Left cardiac atrium (tissue), 4 donors: Measurements from ENCODE around the gene APOM. TPM values are rescaled to one million over a fixed set of nuclear protein-coding genes. Genes with fewer than 3 reads are reported as not detected.
A peak's percentile ranks its signal among the peaks of the same experiment; 100 is the strongest.

ENCODE experiments used
- ATAC-seq, 2 donors: fragments of 200-7000 bp; cut with Tn5 transposase; one replicate each; pipeline ENCODE4 v1.9.1; 2020; ENCODE audit warnings: mild to moderate bottlenecking in 2 of 2, moderate library complexity in 2 of 2
- DNase-seq: peaks from one replicate; pipeline ENCODE4 v3.0.0-alpha.2; 2020
- intact Hi-C, 2 donors: fragments of 100-400 bp; cut with DNase I; formaldehyde crosslinking; loops; one replicate each; pipeline versions ENCODE4 v1.14.1 to v1.15.1; 2022 to 2023
- total RNA-seq, 2 donors: library from RNA; stranded (reverse); fragmentation: NEBNext Ultra II Directional; extraction: Animal tissue kit (Norgen Biotek cat#: 25700); gene quantifications; one replicate each; pipeline ENCODE4 v1.2.1, GENCODE V29; 2021
- donor health status: DM: no; HTN: yes; CAD: no.
- donor health status: DM: no; HTN: yes; CAD: no; lungs with severe emphysema.
- donor health status: DM: yes; HTN: yes; CAD: no.
- donor health status: Dilated cardiomyopathy.

Gene APOM
- total RNA-seq, 2 donors from 2014 or later = 1.4 to 1.7 TPM

DNA sequence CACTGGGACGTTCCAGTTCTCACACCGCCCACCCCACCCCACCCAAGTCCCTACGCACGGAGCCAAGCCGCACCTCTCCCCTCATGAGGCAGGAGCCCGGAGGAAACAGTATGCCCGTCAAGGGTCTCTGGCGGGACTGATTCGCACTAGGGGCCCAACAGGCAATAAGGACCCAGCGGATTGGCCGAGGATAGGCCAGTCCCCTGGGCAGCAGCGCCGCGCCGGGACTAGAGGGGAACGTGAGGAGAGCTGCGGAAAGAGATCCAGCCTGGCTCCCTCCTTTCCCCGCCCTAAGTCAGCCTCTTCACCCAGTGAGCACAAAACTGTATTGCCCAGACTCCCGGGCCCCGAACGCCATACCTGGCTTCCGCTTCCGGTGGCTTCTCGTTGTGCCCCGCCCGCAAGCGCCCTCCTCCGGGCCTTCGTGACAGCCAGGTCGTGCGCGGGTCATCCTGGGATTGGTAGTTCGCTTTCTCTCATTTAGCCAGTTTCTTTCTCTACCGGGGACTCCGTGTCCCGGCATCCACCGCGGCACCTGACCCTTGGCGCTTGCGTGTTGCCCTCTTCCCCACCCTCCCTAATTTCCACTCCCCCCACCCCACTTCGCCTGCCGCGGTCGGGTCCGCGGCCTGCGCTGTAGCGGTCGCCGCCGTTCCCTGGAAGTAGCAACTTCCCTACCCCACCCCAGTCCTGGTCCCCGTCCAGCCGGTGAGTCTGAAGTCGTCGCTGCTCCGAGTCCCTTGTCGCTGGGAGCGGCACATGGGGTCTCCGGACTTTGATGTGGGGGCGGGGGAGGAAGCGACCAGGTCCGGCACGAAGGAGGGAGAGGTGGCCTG is 10.0 kb downstream of the APOM start, which contains the start of gene CSNK2B:
Gene CSNK2B (plus strand): TSS at position 580 of the 836 bp plus-strand sequence. CDS start 752 bp downstream, outside the sequence.
- intact Hi-C loops = no loop called here
- ATAC-seq = peak; percentile 91 to 93
- DNase-seq = peak; percentile 99

DNA sequence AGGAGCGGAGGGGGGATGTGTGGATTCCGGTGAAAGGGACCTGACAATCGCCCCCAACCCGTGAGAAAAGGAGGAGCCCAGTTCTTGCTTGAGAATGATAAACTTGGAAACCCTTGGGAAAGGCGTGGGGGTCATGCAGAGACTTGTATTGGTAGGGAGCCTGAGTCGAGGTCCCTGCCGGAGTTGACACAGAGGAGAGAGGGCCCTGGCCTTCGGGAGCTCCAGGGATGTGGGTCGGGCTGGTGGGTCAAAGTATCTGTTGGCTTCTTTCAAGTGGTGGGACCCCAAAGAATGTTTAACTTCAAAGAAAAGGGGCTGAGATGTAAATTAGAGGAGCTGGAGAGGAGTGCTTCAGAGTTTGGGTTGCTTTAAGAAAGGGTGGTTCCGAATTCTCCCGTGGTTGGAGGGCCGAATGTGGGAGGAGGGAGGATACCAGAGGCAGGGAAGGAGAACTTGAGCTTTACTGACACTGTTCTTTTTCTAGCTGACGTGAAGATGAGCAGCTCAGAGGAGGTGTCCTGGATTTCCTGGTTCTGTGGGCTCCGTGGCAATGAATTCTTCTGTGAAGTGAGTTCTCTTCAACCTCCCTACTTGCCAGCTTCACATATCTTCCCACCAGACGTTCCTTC is 10.8 kb downstream of the APOM start:
- DNase-seq (no peak), ATAC-seq (no peak)
- intact Hi-C loops = no loop called here

DNA sequence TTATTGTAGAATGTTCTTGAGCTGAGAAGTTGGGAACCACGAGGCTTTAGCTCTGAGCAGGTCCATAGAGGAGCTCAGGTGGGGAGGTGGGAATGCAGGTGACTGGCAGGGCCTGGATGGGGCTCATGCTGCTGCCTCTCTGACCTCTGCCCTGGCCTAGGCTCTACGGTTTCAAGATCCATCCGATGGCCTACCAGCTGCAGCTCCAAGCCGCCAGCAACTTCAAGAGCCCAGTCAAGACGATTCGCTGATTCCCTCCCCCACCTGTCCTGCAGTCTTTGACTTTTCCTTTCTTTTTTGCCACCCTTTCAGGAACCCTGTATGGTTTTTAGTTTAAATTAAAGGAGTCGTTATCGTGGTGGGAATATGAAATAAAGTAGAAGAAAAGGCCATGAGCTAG is 14.0 kb downstream of the APOM start, which contains the start of gene LY6G5B:
Gene LY6G5B (plus strand): TSS at position 301 of the 400 bp plus-strand sequence. CDS start 975 bp downstream, outside the sequence.
- DNase-seq = no peak
- ATAC-seq = no peak
- intact Hi-C loops = no loop called here

DNA sequence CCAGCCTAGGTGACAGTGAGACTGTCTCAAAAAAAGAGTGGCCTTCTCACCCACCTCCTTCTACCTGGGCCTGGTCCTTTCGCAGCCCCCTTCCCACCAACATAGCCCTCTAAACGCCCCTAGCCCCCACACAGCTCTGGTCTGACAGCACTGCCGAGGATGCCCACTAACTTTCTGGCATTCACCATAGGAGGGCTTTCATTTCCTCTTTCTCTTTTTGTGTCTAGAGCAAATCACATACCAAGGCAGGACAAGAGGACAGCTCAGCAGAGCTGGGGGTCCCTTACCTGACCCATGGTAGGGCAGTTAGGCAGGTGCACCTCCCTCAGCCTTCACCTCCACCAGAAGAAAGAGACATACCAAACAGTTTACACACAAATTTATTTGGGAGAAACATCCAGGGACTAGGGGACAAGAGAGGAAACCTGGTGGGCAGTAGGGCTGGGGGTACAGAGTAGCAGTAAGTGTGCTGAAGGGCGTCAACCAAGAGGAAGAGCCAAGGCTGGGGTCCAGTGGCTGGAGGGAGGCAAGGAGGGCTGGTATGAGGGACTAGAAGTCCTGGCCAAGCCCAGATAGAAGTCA is 20.7 kb downstream of the APOM start:
- ATAC-seq (no peak), DNase-seq (no peak)
- intact Hi-C loops = no loop called here

DNA sequence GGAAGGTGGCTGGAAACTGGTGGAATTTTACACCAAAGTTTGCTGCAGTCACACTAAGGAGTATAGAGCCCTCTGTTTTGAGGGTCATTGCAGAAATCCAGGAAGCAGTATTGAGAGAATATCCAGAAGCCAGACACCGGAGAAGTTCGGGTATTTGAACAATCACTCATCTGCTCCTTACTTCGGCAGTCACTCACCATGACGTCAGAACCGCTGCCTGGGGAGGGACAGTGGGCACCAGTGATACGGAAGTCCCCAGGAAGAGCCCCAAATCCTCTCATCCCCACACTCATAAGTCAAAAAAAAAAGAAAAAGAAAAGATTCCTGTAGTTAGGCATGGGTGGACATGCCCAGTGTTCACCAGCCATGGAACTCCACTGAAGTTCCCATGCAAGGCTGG is 21.2 kb downstream of the APOM start:
- DNase-seq (no peak), ATAC-seq (no peak)
- intact Hi-C loops = no loop called here

DNA sequence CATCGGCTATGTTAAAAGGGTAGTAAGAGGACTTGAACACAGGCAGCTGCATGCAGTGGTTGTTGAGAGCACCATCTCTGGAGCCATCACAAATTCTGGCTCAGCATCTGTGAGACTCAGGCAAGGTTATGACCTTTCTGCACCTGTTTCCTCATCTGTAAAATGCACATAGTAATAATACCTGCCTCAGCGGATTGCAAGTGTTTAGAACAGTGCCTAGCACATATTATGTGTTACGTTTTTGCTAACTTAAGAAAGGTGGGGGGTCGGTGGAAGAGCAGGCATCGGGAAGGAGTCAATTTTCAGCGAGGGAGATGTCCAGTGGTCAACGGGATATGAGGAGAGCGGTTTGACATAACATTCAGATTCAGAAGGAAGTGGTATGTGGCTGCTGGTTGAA is 22.3 kb downstream of the APOM start:
- DNase-seq (no peak), ATAC-seq (no peak)
- intact Hi-C loops = no loop called here

DNA sequence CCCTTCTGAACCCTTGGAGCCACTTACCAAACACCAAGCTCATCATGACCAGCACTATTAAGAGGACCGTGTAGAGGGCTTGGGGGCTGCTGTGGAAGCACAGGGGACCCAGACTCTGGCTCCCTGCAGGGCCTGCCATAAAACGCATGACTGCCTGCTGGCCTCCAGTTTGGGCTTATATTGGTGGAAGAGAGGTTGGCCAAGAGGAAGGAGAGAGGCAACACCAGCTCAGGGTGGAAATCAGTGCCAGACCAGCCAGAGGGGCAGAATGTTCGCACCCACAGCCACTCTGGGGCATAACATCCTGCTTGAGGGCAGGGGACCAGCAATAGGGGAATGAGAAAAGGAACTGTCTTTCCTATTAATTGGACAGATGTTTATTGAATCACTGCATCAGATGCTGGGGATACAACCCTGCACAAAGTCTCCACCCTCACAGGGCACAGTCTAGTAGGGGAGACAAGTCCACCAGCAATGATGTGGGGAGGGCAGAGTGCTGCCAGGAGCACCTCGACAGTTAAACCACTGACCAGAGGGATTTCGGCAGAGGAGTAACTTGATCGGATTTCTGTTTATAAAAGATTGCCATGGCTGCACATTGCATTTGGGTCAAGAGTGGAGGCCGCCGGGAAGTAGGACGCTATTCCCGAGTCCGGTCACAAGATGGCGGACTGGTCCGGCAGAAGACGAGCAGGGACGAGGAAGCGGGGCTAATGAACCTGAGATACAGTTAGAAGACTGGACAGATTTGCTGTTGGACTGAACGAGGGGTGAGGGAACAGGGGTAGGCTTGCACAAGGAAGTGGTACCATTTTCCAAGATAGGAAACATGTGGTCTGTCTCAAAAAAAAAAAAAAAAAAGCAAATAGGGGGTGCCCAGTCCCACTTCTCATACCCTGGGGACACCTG is 24.8 kb downstream of the APOM start, which contains the start of gene LY6G5C:
Gene LY6G5C (minus strand): TSS at position 842 of the 909 bp plus-strand sequence. CDS start 694 bp downstream, at position 148.
- intact Hi-C loops = loop anchor here (5.0 to 10.0 kb wide), 3 partner anchors 152 to 274 kb away; partner anchors contain the start of genes NELFE (in 1 of the 2) and SKIC2 (in 1 of the 2)

DNA sequence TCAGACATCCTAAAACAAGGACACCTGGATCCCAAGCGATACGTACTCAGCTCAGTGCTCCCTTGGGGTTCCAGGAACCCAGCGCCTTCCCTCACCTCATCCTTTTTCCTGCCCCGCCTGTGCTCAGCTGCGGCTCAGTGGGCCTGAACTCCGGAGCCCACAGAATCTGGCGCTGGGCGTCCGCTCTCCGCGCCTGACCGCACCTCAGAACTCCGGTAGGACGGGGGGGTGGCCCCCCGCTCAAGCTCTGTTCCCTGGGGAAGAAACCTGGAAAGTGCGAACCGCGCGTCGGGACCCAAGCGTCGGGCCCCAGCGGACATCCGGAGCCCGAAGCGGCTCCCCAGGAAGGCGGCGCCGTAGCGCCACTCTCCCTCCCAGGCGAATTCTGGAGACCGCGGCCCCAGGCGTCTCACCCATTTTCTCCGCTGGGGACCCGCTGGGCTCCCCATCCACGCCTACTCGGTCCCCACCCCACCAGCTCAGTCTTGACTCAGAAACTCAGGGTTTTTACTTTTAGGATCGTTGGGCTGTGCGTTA is 25.5 kb downstream of the APOM start:
- peak; percentile 63 to 72 for ATAC-seq
- DNase-seq = peak; percentile 64
- intact Hi-C loops = loop anchor here (5.0 to 10.0 kb wide), 3 partner anchors 151 to 274 kb away; partner anchors contain the start of genes NELFE (in 1 of the 2) and SKIC2 (in 1 of the 2)

More for the DNA sequence above, 24.8 kb downstream of the APOM start, which contains the start of gene LY6G5C:
- ATAC-seq (peak; percentile 84 to 92), DNase-seq (peak; percentile 86)

DNA sequence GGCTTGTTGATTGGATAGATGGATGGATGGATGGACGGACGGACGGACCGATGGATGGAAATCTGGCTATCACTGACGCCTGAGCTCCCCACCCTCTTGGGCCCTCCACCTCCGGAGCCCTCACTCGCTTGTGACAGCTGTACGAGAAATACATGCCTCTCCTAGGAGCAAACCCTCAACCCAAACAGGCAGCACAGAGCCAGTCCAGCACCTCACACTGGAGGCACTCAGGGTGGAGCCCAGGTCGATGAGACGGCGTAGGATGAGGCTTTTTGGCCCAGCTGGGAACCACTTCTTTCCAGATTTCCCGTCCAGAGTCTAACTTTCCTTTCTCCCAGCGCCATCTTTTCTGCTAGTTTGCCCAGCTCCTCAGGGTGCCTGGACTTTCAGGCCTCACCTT is 27.9 kb downstream of the APOM start:
- ATAC-seq = no peak
- DNase-seq = no peak
- intact Hi-C loops = loop anchor here (5.0 to 10.0 kb wide), 3 partner anchors 149 to 271 kb away; partner anchors contain the start of genes NELFE (in 1 of the 2) and SKIC2 (in 1 of the 2)

DNA sequence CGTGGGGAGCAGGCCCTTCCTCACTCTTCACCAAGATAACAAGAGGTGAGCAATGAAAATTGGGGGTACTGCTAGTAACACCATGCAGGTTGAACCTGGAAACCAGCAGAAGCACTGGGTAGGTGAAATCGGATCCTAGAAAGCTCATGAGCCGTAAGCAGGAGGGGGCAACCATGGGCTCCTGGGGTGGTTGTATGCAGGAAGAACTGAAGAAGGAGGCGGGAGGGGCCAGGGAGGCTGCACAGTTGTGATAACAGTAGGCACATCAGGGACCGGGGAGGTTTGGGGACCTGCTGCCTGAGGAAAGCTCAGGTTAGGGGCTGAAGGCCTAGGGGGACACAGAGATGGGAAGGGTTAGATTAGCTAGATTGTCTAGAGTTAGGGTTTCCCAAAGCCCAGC is 30.8 kb downstream of the APOM start:
- DNase-seq = no peak
- ATAC-seq = no peak
- intact Hi-C loops = loop anchor here in 1 of 2 donors (10.0 kb wide), 2 partner anchors 148 to 268 kb away; partner anchors contain the start of genes NELFE and SKIC2

DNA sequence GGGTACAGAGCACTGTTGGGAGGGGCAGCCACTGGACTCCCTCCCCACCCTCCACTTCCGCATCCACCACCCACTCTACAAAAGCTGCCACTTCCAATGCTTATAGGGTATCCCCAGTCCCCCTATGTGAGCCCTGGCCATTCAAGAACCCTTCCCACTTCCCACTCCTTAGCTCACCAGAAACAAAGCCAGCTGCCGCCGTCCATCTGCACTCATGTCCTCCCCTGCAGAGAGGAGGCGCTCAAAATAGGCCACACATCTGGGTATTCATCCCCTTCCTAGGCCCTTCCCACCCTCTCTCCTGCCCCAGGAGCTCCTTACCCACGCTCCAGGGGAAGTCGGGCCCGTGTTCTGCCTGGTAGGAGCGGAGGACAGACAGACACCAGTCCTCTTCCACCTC is 31.6 kb downstream of the APOM start:
- ATAC-seq (no peak), DNase-seq (no peak)
- intact Hi-C loops = loop anchor here in 1 of 2 donors (10.0 kb wide), 2 partner anchors 147 to 267 kb away; partner anchors contain the start of genes NELFE and SKIC2

DNA sequence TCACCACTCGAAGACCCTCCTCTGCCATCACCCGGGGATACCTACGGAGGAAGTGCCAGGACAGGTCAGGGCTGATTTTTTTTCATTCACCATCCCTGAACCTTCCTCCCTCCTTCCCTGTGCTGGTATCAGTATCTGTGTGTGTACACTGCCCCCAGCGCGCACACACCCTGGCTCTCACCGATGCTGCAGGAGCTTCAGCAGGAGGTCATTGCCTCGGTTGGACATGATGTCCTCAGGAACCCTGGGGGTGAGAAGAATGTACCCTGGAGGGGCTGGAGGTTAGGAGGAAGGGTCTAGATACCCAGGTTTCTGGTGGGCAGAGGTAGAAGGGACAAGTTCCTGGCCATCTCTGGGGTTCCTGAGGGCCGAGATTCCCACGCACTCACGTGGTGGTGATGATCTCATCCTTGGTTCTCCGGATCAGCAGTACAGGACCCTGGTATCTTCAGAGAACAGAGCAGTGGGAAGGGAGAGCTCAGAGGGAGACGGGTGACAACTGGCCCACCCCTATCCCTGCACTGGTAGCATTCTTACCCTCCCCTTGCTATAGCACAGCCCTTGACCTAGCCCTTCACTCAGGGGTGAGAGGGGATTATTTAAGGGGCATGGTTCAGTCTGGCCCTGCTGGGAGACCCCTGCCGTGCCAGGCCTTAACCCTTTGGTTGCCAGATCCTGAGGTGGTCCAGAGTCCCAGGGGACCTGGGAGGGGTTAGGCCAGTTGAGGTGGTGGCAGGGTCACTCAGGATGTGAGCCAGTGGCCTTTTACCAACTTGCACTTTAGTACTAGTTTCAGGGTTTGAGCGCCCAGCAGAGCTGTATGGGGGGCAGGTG is 32.4 kb downstream of the APOM start:
- DNase-seq (no peak), ATAC-seq (no peak)
- intact Hi-C loops = loop anchor here in 1 of 2 donors (10.0 kb wide), 2 partner anchors 147 to 267 kb away; partner anchors contain the start of genes NELFE and SKIC2

DNA sequence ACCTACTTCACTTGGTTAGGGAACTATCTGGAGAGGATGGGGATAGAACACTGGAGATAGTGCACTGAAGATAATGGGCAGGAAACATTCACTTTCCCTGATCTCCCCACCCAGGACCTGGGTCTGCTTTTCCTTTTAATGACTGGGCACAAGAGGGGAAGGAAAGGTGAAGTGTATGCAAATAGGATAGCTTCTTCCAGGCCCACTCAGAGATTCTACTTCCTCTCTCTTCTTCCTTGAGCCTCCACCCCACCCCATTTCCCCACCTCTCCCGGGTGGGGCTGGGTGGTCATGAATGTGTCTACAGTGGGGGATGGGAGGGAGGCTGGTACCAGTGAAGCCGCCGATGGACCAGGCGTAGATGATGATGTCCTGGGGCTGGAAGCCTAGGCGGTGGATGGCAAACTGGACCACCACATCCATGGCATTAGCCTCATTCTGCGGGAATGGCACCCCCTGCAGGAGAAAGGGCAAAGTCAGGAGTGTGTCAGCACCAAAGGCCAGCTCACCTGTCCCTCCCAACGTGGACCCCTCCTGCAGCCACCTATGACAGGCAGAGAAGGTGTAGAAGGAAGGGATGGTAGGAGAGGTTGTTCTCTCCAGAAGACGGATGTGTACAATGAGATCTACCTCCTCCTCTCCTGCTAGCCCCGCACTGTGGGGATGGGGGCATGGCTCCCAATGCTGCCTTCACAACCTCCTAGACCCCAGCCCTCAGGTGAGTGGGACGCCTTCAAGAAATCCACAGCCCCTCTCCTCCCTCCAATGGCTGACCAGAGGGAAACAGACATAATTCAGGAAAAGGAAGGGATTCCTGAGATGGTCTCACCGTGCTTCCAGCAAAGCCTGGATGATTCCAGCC is 33.8 kb downstream of the APOM start:
- no peak for DNase-seq
- no peak for ATAC-seq
- intact Hi-C loops = loop anchor here in 1 of 2 donors (10.0 kb wide), 2 partner anchors 145 to 265 kb away; partner anchors contain the start of genes NELFE and SKIC2

DNA sequence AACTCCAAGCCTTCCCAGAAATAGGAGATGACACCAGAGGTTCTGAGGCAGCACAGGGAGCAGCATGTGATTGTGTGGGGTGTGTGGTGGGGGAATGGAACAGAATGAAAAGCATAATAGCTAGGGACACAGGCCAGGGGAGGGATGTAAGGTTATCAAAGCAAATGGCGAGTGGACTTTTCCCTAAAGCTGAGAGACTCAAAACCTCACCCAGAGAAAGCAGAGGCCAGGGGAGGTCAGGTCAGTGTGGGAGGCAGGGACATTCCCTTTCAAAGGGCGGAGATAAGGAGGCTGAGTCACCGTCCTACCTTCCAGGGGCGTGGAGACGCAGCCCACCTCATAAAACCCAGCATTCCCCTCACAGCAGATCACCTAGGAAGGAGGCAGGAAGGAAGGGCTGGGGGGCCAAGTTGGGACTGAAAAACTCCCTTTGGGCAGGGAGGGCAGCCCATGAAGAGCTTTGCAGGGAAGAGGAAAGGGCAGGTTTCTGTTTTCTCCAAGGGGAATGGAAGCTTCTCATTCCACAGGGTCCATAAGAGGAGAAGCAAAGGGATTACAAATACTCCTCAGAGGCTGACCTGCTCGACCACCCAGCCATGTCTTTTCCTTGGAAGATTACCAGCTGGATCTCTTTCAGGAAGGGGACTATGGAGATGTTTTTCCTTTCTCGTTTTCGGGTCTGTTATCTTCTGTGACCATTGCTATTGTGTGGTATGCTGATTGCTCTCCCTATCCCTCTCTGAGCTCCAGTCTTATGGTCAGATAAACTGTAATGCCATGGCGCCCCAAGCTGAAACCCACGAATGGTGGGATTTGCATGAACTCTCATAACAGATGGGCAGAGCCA is 34.8 kb downstream of the APOM start:
- peak; percentile 50 to 83 for ATAC-seq
- no peak for DNase-seq
- intact Hi-C loops = no loop called here

DNA sequence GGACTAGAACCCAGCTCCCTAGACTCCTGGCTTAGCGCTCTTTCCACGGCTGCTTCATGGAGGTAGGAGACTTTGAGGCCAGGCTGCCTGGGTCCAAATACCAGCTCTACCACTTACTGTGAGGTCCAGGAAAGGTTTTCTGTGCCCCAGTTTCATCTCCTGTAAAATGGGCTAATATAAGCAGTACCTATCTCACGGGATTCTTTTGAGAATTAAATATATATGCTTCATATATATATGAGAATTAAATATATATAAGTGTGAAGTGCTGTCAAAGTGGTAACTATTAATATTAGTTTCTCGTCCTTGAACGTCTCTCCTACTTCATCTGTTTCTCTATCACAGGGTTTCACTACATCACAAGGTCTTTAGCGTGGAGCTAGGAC is 35.4 kb downstream of the APOM start:
- DNase-seq = no peak
- intact Hi-C loops = no loop called here
- no peak for ATAC-seq
